Breast epithelium (tissue), 4 donors: Measurements from ENCODE around the gene CMC1. TPM values are rescaled to one million over a fixed set of nuclear protein-coding genes. Genes with fewer than 3 reads are reported as not detected.

Experiments used
- DNase-seq, 2 donors: peaks; one replicate each; pipeline ENCODE4 v3.0.0-alpha.2; 2019; ENCODE audit warnings: low spot score in 2 of 2
- H3K27ac ChIP-seq, 2 donors: fragments of 200-600 bp; sonication (generic) in 1 of 2; one replicate each; pipeline ENCODE4 v1.5.1; 2016 to 2019; ENCODE audit warnings: mild to moderate bottlenecking in 1 of 2
- H3K27me3 ChIP-seq, 2 donors: fragments of 200-600 bp; sonication (generic) in 1 of 2; one replicate each; pipeline versions ENCODE4 v1.5.1 to v1.6.0; 2017 to 2019; ENCODE audit warnings: control low read depth in 1 of 2, mild to moderate bottlenecking in 1 of 2
- H3K36me3 ChIP-seq: fragments of 200-600 bp; one replicate; pipeline ENCODE4 v1.5.1; 2019
- H3K4me1 ChIP-seq, 2 donors: fragments of 200-600 bp; sonication (generic); one replicate each; pipeline ENCODE4 v1.5.1; 2016 to 2019; ENCODE audit warnings: control low read depth in 1 of 2
- H3K4me3 ChIP-seq, 3 donors: fragments of 200-600 bp; sonication (generic); 1 replicate in 2 of 3; 2 replicates in 1 of 3; pipeline ENCODE4 v1.5.1; 2016 to 2019; ENCODE audit warnings: mild to moderate bottlenecking in 3 of 3, moderate library complexity in 2 of 3
- H3K9me3 ChIP-seq, 2 donors: fragments of 200-600 bp; sonication (generic) in 1 of 2; one replicate each; pipeline ENCODE4 v1.5.1; 2016 to 2019; ENCODE audit warnings: control low read depth in 1 of 2
- POLR2A ChIP-seq: fragments of 450-650 bp; IDR thresholded peaks from one replicate; pipeline ENCODE4 v1.6.1; 2016; ENCODE audit warnings: antibody characterized with exemption, mild to moderate bottlenecking, moderate library complexity
- POLR2AphosphoS5 ChIP-seq, 3 donors: sonication (generic); formaldehyde crosslinking; IDR thresholded peaks; one replicate each; pipeline ENCODE4 v1.6.1; 2017; ENCODE audit warnings: antibody characterized with exemption in 3 of 3
- intact Hi-C: fragments of 100-400 bp; cut with DNase I; formaldehyde crosslinking; loops from one replicate; pipeline ENCODE4 v1.15.1; 2023; ENCODE audit warnings: low total_unique reads
- total RNA-seq, 3 donors: library from RNA; depleted of rRNA; stranded (reverse); fragments of >200 nt; gene quantifications; one replicate each; pipeline ENCODE4 v1.1.0, GENCODE V29; 2016
- TF ChIP-seq, protein P1 (sequence below), 3 donors: fragments of 450-650 bp; IDR thresholded peaks; one replicate each; pipeline ENCODE4 v1.5.1; 2016 to 2017; ENCODE audit warnings: antibody characterized with exemption in 3 of 3, mild to moderate bottlenecking in 3 of 3, moderate library complexity in 3 of 3

CMC1 gene
- total RNA-seq, 3 donors from 2014 or later: 5.3 to 12.7 (median 7.9) TPM

DNA sequence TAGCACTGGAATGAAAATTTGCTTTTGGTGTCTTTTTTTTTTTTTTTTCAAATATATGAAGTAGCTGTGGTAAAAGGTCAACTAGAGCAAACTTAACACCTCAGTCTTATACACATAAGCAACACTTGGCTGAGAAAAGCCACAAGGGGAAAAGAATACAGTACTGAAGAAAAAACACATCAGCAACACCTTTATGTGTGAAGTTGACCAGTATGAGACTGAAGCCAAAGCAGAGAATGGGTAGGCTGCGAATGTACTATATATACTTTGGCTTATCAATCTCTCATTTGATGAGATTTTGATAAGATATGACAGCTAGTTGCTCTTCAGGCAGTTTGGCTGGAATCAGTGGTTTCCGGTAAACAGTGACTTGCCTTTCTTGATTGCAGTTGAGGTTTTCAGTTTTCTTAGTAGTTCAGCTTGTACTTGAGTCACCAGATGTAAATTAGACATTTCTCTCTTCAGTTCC lies 85.1 kb downstream of the CMC1 start:
- TF ChIP-seq POLR2A (no peak), POLR2AphosphoS5 (IDR thresholded peaks at IDR 0.05) (no peak)
- TF ChIP-seq, protein P1, sequence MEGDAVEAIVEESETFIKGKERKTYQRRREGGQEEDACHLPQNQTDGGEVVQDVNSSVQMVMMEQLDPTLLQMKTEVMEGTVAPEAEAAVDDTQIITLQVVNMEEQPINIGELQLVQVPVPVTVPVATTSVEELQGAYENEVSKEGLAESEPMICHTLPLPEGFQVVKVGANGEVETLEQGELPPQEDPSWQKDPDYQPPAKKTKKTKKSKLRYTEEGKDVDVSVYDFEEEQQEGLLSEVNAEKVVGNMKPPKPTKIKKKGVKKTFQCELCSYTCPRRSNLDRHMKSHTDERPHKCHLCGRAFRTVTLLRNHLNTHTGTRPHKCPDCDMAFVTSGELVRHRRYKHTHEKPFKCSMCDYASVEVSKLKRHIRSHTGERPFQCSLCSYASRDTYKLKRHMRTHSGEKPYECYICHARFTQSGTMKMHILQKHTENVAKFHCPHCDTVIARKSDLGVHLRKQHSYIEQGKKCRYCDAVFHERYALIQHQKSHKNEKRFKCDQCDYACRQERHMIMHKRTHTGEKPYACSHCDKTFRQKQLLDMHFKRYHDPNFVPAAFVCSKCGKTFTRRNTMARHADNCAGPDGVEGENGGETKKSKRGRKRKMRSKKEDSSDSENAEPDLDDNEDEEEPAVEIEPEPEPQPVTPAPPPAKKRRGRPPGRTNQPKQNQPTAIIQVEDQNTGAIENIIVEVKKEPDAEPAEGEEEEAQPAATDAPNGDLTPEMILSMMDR (IDR thresholded peaks at IDR 0.05): no peak
- H3K36me3 ChIP-seq: no peaks in the 10 kb centered on the region
- H3K4me1 ChIP-seq: no peaks in the 10 kb centered on the region
- no peaks in the 10 kb centered on the region for H3K27me3 ChIP-seq
- no peak for DNase-seq
- intact Hi-C loops: no loop called here
- H3K4me3 ChIP-seq: no peak overlapping the region
- H3K9me3 ChIP-seq: no peaks in the 10 kb centered on the region
- H3K27ac ChIP-seq: no peak overlapping the region

DNA sequence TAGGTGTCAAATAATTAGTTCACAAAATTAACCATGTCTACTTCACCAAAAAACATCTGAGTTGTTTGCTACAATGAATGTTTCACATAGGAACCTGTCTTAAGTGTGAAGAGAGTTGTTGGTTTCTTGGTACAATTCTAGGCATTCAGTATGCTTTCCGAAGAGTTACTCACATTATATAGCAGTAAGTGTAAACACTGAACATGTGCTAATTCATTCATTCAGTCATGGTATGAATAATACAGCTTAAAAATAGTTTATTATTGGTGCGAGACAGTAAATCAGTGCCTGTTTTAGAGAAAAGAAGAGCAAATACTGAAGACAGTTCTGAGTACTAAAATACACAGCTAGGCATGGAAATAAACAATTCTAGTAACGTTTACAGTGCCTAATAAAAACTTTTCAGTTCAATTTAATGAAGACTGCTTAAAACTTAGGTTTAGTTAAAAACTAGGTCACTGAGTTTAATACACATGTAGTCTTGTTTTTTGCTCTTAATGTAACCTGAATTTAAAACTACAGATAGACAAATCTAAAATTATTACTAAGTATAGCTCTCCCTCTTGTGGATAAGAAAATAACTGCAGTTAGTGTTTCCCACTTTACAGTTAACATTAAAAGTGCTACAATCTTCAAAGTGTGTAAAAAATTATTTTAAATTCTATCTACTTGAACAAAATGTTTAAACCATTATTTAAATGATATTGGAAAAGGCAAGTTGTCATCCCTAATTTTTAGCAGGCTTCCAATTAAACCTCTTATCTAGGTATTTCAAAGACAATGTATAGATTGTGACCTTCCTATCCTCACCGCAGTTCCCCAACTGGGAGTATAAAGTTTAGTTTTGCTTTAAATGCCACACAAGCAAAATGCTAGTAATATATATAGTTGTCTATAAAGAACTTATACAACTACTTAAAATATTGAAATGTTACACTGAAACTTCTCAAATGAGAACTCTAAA lies 87.1 kb downstream of the CMC1 start:
- Histone ChIP-seq H3K4me1 (no peaks in the 10 kb centered on the region), H3K27ac (no peak overlapping the region), H3K27me3 (no peaks in the 10 kb centered on the region), H3K9me3 (no peaks in the 10 kb centered on the region), H3K4me3 (no peak overlapping the region), H3K36me3 (no peaks in the 10 kb centered on the region)
- TF ChIP-seq, protein P1 (IDR thresholded peaks at IDR 0.05): peak; percentile 51 to 72 (median 64)
- TF ChIP-seq POLR2A (no peak), POLR2AphosphoS5 (IDR thresholded peaks at IDR 0.05) (no peak)
- intact Hi-C loops: no loop called here
- no peak for DNase-seq

DNA sequence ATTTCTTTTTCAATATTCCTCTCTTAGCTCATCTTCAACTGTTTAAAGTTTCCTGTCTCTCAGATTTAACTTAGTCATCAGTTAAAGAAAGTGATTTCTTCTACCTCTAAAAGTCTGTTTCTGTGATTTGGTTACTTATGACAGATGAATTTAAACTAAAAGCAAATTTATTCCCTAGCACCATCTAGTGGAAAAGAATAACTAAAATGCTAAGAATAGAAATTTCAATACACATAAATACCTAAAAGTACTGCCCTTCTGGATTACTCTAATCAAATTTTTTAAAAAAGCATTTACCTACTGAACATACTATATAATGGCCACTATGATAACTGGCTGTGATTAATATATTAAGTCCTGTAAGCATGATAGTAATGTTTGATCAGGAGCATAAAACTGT lies 93.1 kb downstream of the CMC1 start:
- H3K4me3 ChIP-seq: no peak overlapping the region
- no peak for DNase-seq
- H3K27ac ChIP-seq: no peak overlapping the region
- intact Hi-C loops: no loop called here
- H3K9me3 ChIP-seq: no peaks in the 10 kb centered on the region
- H3K27me3 ChIP-seq: no peaks in the 10 kb centered on the region
- no peaks in the 10 kb centered on the region for H3K36me3 ChIP-seq
- H3K4me1 ChIP-seq: no peaks in the 10 kb centered on the region
- TF ChIP-seq, protein P1 (IDR thresholded peaks at IDR 0.05): no peak
- no peak for TF ChIP-seq POLR2AphosphoS5 (IDR thresholded peaks at IDR 0.05)
- no peak for TF ChIP-seq POLR2A

DNA sequence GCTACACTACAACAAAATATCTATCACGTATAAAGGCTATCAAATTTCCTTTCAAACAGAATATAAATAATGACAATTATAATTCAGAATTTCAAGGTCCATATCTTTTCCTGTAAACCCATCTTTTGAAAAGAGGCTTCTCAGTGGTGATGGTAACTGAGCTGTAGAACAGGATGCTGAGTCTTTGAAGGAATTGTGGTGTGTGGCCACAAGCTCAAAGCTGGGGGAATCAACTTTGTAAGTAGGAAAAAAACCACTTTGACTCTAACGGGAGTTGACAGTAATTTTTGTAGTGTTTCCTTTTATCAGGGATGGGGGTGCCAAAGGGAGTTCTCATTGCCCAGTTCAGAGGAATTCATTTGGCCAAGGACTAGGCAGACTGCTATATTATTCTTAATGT lies 93.8 kb downstream of the CMC1 start:
- intact Hi-C loops: no loop called here
- Histone ChIP-seq H3K9me3 (no peaks in the 10 kb centered on the region), H3K27me3 (no peaks in the 10 kb centered on the region), H3K4me3 (no peak overlapping the region), H3K27ac (no peak overlapping the region), H3K36me3 (no peaks in the 10 kb centered on the region), H3K4me1 (no peaks in the 10 kb centered on the region)
- DNase-seq: no peak
- no peak for TF ChIP-seq POLR2A
- TF ChIP-seq POLR2AphosphoS5 (IDR thresholded peaks at IDR 0.05): no peak
- TF ChIP-seq, protein P1 (IDR thresholded peaks at IDR 0.05): no peak

DNA sequence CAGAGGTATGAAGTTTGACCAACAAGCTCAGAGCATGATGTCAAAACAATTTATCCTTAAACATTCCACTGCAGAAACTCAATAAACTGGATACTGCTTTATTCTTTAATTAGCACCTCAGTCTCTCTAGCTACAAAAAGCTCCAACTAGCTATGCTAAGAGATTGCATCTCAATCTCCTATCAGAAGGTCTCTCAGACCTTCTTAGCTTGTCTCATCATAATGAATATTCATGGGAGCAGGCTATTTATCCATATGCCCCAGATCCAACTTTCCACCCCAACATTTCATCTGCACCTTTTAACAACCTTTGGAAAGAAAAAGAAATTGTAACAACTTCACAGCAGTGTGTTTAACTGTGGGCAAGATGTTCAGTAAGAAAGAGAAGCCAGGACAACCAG lies 95.8 kb downstream of the CMC1 start:
- Histone ChIP-seq H3K36me3 (no peaks in the 10 kb centered on the region), H3K27me3 (no peaks in the 10 kb centered on the region), H3K27ac (no peak overlapping the region), H3K4me3 (no peak overlapping the region), H3K9me3 (no peaks in the 10 kb centered on the region), H3K4me1 (no peaks in the 10 kb centered on the region)
- intact Hi-C loops: no loop called here
- DNase-seq: no peak
- TF ChIP-seq, protein P1 (IDR thresholded peaks at IDR 0.05): no peak
- no peak for TF ChIP-seq POLR2AphosphoS5 (IDR thresholded peaks at IDR 0.05)
- no peak for TF ChIP-seq POLR2A
